Measurements from ENCODE around the gene SUPT5H.

SUPT5H gene

DNA sequence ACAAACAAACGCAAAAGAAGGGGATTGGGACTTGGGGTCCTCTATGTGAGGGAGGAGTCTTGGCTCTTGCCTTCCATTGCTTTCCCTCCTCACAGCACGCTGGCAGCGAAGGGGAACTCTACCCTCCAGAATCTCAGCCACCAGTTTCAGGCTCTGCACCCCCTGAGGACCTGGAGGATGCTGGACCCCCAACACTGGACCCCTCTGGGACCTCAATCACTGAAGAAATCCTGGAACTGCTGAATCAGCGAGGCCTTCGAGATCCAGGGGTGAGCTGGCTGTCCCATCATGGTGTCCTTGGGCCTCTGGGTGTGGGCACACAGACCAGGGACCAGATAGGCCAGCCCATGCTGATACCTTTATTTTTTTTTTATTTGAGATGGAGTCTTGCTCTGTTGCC, 23.4 kb upstream of the SUPT5H start:
- Histone ChIP-seq H3K27me3 (ENCODE audit: insufficient read depth, low read depth, severe bottlenecking) (no peaks in the 10 kb centered on the region), H3K36me3 (peaks cover 70% of the 10 kb centered on the region), H3K9me3 (ENCODE audit: severe bottlenecking) (no peaks in the 10 kb centered on the region), H3K27ac (no peak overlapping the region), H3K4me3 (ENCODE audit: low read depth, low read length) (no peak overlapping the region)
- no peak for DNase-seq
- TF ChIP-seq, protein P1, sequence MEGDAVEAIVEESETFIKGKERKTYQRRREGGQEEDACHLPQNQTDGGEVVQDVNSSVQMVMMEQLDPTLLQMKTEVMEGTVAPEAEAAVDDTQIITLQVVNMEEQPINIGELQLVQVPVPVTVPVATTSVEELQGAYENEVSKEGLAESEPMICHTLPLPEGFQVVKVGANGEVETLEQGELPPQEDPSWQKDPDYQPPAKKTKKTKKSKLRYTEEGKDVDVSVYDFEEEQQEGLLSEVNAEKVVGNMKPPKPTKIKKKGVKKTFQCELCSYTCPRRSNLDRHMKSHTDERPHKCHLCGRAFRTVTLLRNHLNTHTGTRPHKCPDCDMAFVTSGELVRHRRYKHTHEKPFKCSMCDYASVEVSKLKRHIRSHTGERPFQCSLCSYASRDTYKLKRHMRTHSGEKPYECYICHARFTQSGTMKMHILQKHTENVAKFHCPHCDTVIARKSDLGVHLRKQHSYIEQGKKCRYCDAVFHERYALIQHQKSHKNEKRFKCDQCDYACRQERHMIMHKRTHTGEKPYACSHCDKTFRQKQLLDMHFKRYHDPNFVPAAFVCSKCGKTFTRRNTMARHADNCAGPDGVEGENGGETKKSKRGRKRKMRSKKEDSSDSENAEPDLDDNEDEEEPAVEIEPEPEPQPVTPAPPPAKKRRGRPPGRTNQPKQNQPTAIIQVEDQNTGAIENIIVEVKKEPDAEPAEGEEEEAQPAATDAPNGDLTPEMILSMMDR (IDR thresholded peaks at IDR 0.05; ENCODE audit: low read depth, low read length): no peak

DNA sequence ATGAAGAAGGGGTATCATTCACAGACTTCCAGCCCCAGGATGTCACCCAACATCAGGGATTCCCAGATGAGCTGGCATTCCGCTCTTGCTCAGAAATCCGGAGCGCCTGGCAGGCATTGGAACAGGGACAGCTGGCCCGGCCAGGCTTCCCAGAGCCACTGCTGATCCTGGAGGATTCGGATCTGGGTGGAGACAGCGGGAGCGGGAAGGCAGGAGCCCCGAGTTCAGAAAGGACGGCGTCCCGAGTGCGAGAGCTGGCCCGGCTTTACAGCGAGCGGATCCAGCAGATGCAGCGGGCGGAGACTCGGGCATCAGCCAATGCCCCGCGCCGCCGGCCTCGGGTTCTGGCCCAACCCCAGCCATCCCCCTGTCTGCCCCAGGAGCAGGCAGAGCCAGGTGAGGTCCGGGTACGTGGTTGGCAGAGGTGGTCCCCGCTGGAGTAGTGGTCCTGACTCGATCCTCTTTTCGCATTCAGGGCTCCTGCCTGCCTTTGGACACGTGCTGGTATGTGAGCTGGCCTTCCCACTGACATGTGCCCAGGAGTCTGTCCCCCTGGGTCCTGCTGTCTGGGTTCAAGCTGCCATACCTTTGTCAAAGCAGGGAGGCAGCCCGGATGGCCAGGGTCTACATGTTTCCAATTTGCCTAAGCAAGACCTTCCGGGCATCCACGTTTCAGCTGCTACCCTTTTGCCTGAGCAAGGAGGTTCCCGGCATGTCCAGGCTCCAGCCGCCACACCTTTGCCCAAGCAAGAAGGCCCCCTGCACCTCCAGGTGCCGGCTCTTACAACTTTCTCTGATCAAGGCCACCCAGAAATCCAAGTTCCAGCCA, 21.9 kb upstream of the SUPT5H start:
- DNase-seq: no peak
- H3K27ac ChIP-seq: no peak overlapping the region
- peaks cover 58% of the 10 kb centered on the region for H3K36me3 ChIP-seq
- TF ChIP-seq, protein P1 (IDR thresholded peaks at IDR 0.05; ENCODE audit: low read depth, low read length): no peak
- no peak overlapping the region for H3K4me3 ChIP-seq (ENCODE audit: low read depth, low read length)
- no peaks in the 10 kb centered on the region for H3K27me3 ChIP-seq (ENCODE audit: insufficient read depth, low read depth, severe bottlenecking)
- no peaks in the 10 kb centered on the region for H3K9me3 ChIP-seq (ENCODE audit: severe bottlenecking)

DNA sequence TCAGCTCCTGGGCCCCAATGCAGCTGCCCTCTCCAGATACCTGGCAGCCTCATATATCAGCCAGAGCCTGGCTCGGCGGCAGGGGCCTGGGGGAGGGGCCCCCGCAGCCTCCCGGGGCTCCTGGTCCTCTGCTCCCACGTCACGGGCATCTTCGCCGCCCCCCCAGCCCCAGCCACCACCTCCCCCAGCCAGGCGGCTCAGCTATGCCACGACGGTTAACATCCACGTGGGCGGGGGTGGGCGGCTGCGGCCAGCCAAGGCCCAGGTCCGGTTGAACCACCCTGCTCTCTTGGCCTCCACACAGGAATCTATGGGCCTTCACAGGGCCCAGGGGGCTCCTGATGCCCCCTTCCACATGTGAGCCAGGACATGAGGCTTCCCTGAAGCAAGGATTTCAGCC, 20.4 kb upstream of the SUPT5H start:
- Histone ChIP-seq H3K27ac (no peak overlapping the region), H3K4me3 (ENCODE audit: low read depth, low read length) (no peak overlapping the region), H3K9me3 (ENCODE audit: severe bottlenecking) (no peaks in the 10 kb centered on the region), H3K36me3 (peaks cover 43% of the 10 kb centered on the region), H3K27me3 (ENCODE audit: insufficient read depth, low read depth, severe bottlenecking) (no peaks in the 10 kb centered on the region)
- TF ChIP-seq, protein P1 (IDR thresholded peaks at IDR 0.05; ENCODE audit: low read depth, low read length): no peak
- DNase-seq: no peak

DNA sequence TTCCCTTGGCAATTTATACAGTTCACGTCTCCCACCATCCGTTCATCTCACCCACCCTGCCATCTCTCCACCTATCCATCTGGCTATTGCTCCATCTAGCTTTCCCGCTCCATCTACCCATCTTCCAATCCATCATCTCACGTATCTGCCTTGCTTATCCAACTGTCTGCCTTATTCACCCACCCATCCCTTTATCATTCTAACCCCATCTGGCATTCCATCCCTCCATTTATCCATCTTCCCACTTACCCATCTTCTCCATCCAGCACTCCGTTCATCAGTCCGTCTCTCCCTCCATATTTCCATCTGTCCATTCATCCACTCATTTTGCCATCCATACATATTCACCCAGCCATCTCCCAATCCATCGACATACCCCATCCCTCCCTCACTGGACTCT, 19.6 kb upstream of the SUPT5H start:
- H3K27me3 ChIP-seq (ENCODE audit: insufficient read depth, low read depth, severe bottlenecking): no peaks in the 10 kb centered on the region
- no peaks in the 10 kb centered on the region for H3K9me3 ChIP-seq (ENCODE audit: severe bottlenecking)
- no peak for DNase-seq
- TF ChIP-seq, protein P1 (IDR thresholded peaks at IDR 0.05; ENCODE audit: low read depth, low read length): no peak
- no peak overlapping the region for H3K4me3 ChIP-seq (ENCODE audit: low read depth, low read length)
- peaks cover 38% of the 10 kb centered on the region for H3K36me3 ChIP-seq
- no peak overlapping the region for H3K27ac ChIP-seq

GRCh38 chr19:39426170-39426569, 19.2 kb upstream of the SUPT5H start:
- Histone ChIP-seq H3K9me3 (ENCODE audit: severe bottlenecking) (no peaks in the 10 kb centered on the region), H3K36me3 (peaks cover 38% of the 10 kb centered on the region), H3K27me3 (ENCODE audit: insufficient read depth, low read depth, severe bottlenecking) (no peaks in the 10 kb centered on the region), H3K4me3 (ENCODE audit: low read depth, low read length) (no peak overlapping the region), H3K27ac (no peak overlapping the region)
- TF ChIP-seq, protein P1 (IDR thresholded peaks at IDR 0.05; ENCODE audit: low read depth, low read length): no peak
- no peak for DNase-seq

GRCh38 chr19:39427707-39428106, 17.7 kb upstream of the SUPT5H start:
- Histone ChIP-seq H3K9me3 (ENCODE audit: severe bottlenecking) (no peaks in the 10 kb centered on the region), H3K27me3 (ENCODE audit: insufficient read depth, low read depth, severe bottlenecking) (no peaks in the 10 kb centered on the region), H3K36me3 (peaks cover 38% of the 10 kb centered on the region), H3K4me3 (ENCODE audit: low read depth, low read length) (no peak overlapping the region), H3K27ac (no peak overlapping the region)
- DNase-seq: no peak
- TF ChIP-seq, protein P1 (IDR thresholded peaks at IDR 0.05; ENCODE audit: low read depth, low read length): no peak
